Heart left ventricle (tissue), 13 donors: Measurements from ENCODE around the gene NPAS1.
A peak's percentile ranks its signal among the peaks of the same experiment; 100 is the strongest.

Experiments
- CTCF ChIP-seq, 12 donors: fragments of 200-600 bp; sonication (generic) in 4 of 12; IDR thresholded peaks; one replicate each; pipeline versions ENCODE4 v1.5.0 to v1.8.0; 2018 to 2022; ENCODE audit warnings: antibody characterized with exemption in 12 of 12, mild to moderate bottlenecking in 5 of 12
- POLR2A ChIP-seq, 2 donors: fragments of 450-650 bp; IDR thresholded peaks; one replicate each; pipeline ENCODE4 v1.6.1; 2017; ENCODE audit warnings: antibody characterized with exemption in 2 of 2, mild to moderate bottlenecking in 2 of 2, moderate library complexity in 2 of 2
- donor health status: ischemic (EF 13 %, LVEDD 7.1; RV severe dilation, severe dysfunction).
- donor health status: DM: no; HTN: yes; CAD: no.
- donor health status: DM: no; HTN: no; CAD: no.
- donor health status: ischemic (EF 25% LVEDD 6.9; RV normal size, moderate dysfunction).
- donor health status: ischemic (EF 25% LVEDD 5.7; RV mildly dilated, moderate dysfunction).
- donor health status: ischemic (EF 35%, LVEDD 5.7; RV mildly dilated, moderate dysfunction).
- donor health status: nonischemic (EF 11% LVEDD 7.7; RV severe dilation, severe dysfunction).
- donor health status: DM: yes; HTN: yes; CAD: no.
- donor health status: PGD.
- donor health status: ischemic (EF 29% LVEDD 5.4; RV normal size, mild dysfunction).
- donor health status: nonischemic (EF 23%, LVEDD 6.1; RV moderate dilation, normal function).

- TF ChIP-seq CTCF (IDR thresholded peaks at IDR 0.05) = no peak
- TF ChIP-seq POLR2A (IDR thresholded peaks at IDR 0.05) = peak in 1 of 2 donors; percentile 39
Measured at GRCh38 chr19:46970815-46971214, 48.8 kb upstream of the NPAS1 start.
